Right atrium auricular region (tissue), 2 donors: Measurements from ENCODE around the gene ERP27. TPM values are rescaled to one million over a fixed set of nuclear protein-coding genes. Genes with fewer than 3 reads are reported as not detected.

Experiments used
- DNase-seq: peaks from one replicate; pipeline ENCODE4 v3.0.0-alpha.2; 2019; ENCODE audit warnings: low spot score
- H3K27ac ChIP-seq, 2 donors: fragments of 200-600 bp; sonication (generic); 1 replicate in 1 of 2; 2 replicates in 1 of 2; pipeline ENCODE4 v1.5.1; 2016 to 2019
- H3K27me3 ChIP-seq, 2 donors: fragments of 200-600 bp; sonication (generic); one replicate each; pipeline versions ENCODE4 v1.5.1 to v1.6.0; 2017 to 2019
- H3K36me3 ChIP-seq: fragments of 200-600 bp; sonication (generic); one replicate; pipeline ENCODE4 v1.5.1; 2016
- H3K4me1 ChIP-seq, 2 donors: fragments of 200-600 bp; sonication (generic); one replicate each; pipeline versions ENCODE4 v1.5.1 to v1.6.0; 2017 to 2019
- H3K4me3 ChIP-seq, 2 donors: fragments of 200-600 bp; sonication (generic); 1 replicate in 1 of 2; 2 replicates in 1 of 2; pipeline ENCODE4 v1.5.1; 2017 to 2019; ENCODE audit warnings: mild to moderate bottlenecking in 1 of 2, moderate library complexity in 1 of 2
- H3K9me3 ChIP-seq, 2 donors: fragments of 200-600 bp; sonication (generic); one replicate each; pipeline ENCODE4 v1.5.1; 2019
- CTCF ChIP-seq, 2 donors: fragments of 200-600 bp; sonication (generic); IDR thresholded peaks; one replicate each; pipeline ENCODE4 v1.5.1; 2019; ENCODE audit warnings: antibody characterized with exemption in 2 of 2
- total RNA-seq, 2 donors: library from RNA; depleted of rRNA; stranded (reverse); fragments of >200 nt; gene quantifications; one replicate each; pipeline ENCODE4 v1.1.0, GENCODE V29; 2016

Gene ERP27
- total RNA-seq, 2 donors from 2014 or later, result 0.31 to 0.70 TPM

GRCh38 chr12:14876833-14877232 is 61.5 kb downstream of the ERP27 start:
- Histone ChIP-seq H3K4me3 (no peak overlapping the region), H3K36me3 (no peaks in the 10 kb centered on the region), H3K9me3 (no peaks in the 10 kb centered on the region), H3K4me1 (no peaks in the 10 kb centered on the region), H3K27me3 (no peaks in the 10 kb centered on the region), H3K27ac (no peak overlapping the region)
- TF ChIP-seq CTCF (IDR thresholded peaks at IDR 0.05), result no peak
- no peak for DNase-seq

GRCh38 chr12:14874882-14875281 is 63.5 kb downstream of the ERP27 start:
- Histone ChIP-seq H3K4me1 (no peaks in the 10 kb centered on the region), H3K4me3 (no peak overlapping the region), H3K27ac (no peak overlapping the region), H3K36me3 (no peaks in the 10 kb centered on the region), H3K27me3 (no peaks in the 10 kb centered on the region), H3K9me3 (no peaks in the 10 kb centered on the region)
- TF ChIP-seq CTCF (IDR thresholded peaks at IDR 0.05), result no peak
- DNase-seq, result no peak

GRCh38 chr12:14873440-14874185 is 64.7 kb downstream of the ERP27 start:
- Histone ChIP-seq H3K4me1 (no peaks in the 10 kb centered on the region), H3K9me3 (no peaks in the 10 kb centered on the region), H3K27me3 (no peaks in the 10 kb centered on the region), H3K36me3 (no peaks in the 10 kb centered on the region), H3K4me3 (no peak overlapping the region), H3K27ac (no peak overlapping the region)
- DNase-seq, result no peak
- TF ChIP-seq CTCF (IDR thresholded peaks at IDR 0.05), result no peak

GRCh38 chr12:14871886-14872285 is 66.5 kb downstream of the ERP27 start:
- DNase-seq, result no peak
- no peaks in the 10 kb centered on the region for H3K36me3 ChIP-seq
- TF ChIP-seq CTCF (IDR thresholded peaks at IDR 0.05), result no peak
- no peak overlapping the region for H3K4me3 ChIP-seq
- H3K4me1 ChIP-seq, result no peaks in the 10 kb centered on the region
- H3K27ac ChIP-seq, result no peak overlapping the region
- no peaks in the 10 kb centered on the region for H3K27me3 ChIP-seq
- H3K9me3 ChIP-seq, result no peaks in the 10 kb centered on the region

GRCh38 chr12:14871247-14871646 is 67.1 kb downstream of the ERP27 start:
- no peaks in the 10 kb centered on the region for H3K27me3 ChIP-seq
- TF ChIP-seq CTCF (IDR thresholded peaks at IDR 0.05), result no peak
- H3K27ac ChIP-seq, result no peak overlapping the region
- no peaks in the 10 kb centered on the region for H3K9me3 ChIP-seq
- H3K4me3 ChIP-seq, result no peak overlapping the region
- H3K4me1 ChIP-seq, result no peaks in the 10 kb centered on the region
- H3K36me3 ChIP-seq, result no peaks in the 10 kb centered on the region
- no peak for DNase-seq
